Suprapubic skin (tissue), 3 donors: Measurements from ENCODE around the gene STARD13.

Source experiments
- CTCF ChIP-seq, 2 donors: fragments of 200-600 bp in 1 of 2; fragments of 450-650 bp in 1 of 2; sonication (generic) in 1 of 2; IDR thresholded peaks; one replicate each; pipeline ENCODE4 v1.5.1; 2016 to 2019; ENCODE audit warnings: antibody characterized with exemption in 2 of 2, mild to moderate bottlenecking in 1 of 2, moderate library complexity in 1 of 2
- EP300 ChIP-seq: sonication (generic); formaldehyde crosslinking; IDR thresholded peaks from one replicate; pipeline ENCODE4 v1.6.1; 2017; ENCODE audit warnings: antibody characterized with exemption
- POLR2A ChIP-seq, 2 donors: fragments of 450-650 bp; IDR thresholded peaks; one replicate each; pipeline ENCODE4 v1.6.1; 2017; ENCODE audit warnings: antibody characterized with exemption in 2 of 2, mild to moderate bottlenecking in 2 of 2, moderate library complexity in 2 of 2

GRCh38 chr13:33290421-33290965 lies 4.9 kb upstream of the STARD13 start:
- TF ChIP-seq CTCF (IDR thresholded peaks at IDR 0.05) (no peak), POLR2A (IDR thresholded peaks at IDR 0.05) (no peak), EP300 (no peak)
